ENCODE data around the gene CDK14.

Gene CDK14

GRCh38 chr7:91157579-91158320 is 561.6 kb downstream of the CDK14 start:
- Histone ChIP-seq H3K4me1 (ENCODE audit: insufficient read depth, low read length, severe bottlenecking) (no peaks in the 10 kb centered on the region), H3K9me3 (ENCODE audit: low read length) (no peaks in the 10 kb centered on the region), H4K20me1 (ENCODE audit: insufficient read depth, low read length) (no peaks in the 10 kb centered on the region), H3K36me3 (ENCODE audit: insufficient read depth, low read length) (peaks cover 5% of the 10 kb centered on the region; the same call in 1 of the 2 replicates), H3K27me3 (ENCODE audit: insufficient read depth, low read length) (no peaks in the 10 kb centered on the region), H3K9me2 (ENCODE audit: low read depth, low read length) (no peaks in the 10 kb centered on the region), H2AFZ (ENCODE audit: low read length) (no peak overlapping the region), H3K79me2 (ENCODE audit: insufficient read depth, low read length) (no peaks in the 10 kb centered on the region), H3K4me3 (ENCODE audit: low read depth, low read length, poor library complexity, severe bottlenecking) (no peak overlapping the region), H3K27ac (ENCODE audit: low read depth, low read length, poor library complexity, severe bottlenecking) (no peak overlapping the region), H3F3A (ENCODE audit: insufficient read depth, low read length) (no peaks in the 10 kb centered on the region), H3K9ac (ENCODE audit: low read length) (no peak overlapping the region), H3K4me2 (ENCODE audit: low read length) (no peak overlapping the region)
- TF ChIP-seq CTCF (IDR thresholded peaks at IDR 0.05; ENCODE audit: low read length) (no peak), EZH2 (IDR thresholded peaks at IDR 0.05; ENCODE audit: borderline replicate concordance, low read length) (no peak)

- TF ChIP-seq CTCF (IDR thresholded peaks at IDR 0.05; ENCODE audit: low read length), result no peak
- no peak for TF ChIP-seq EZH2 (IDR thresholded peaks at IDR 0.05; ENCODE audit: borderline replicate concordance, low read length)
- Histone ChIP-seq H4K20me1 (ENCODE audit: insufficient read depth, low read length) (no peaks in the 10 kb centered on the region), H2AFZ (ENCODE audit: low read length) (no peak overlapping the region), H3K79me2 (ENCODE audit: insufficient read depth, low read length) (no peaks in the 10 kb centered on the region), H3K27me3 (ENCODE audit: insufficient read depth, low read length) (no peaks in the 10 kb centered on the region), H3K9ac (ENCODE audit: low read length) (no peak overlapping the region), H3K9me2 (ENCODE audit: low read depth, low read length) (no peaks in the 10 kb centered on the region), H3K4me1 (ENCODE audit: insufficient read depth, low read length, severe bottlenecking) (peaks cover 29% of the 10 kb centered on the region), H3K27ac (ENCODE audit: low read depth, low read length, poor library complexity, severe bottlenecking) (no peak overlapping the region), H3K4me3 (ENCODE audit: low read depth, low read length, poor library complexity, severe bottlenecking) (no peak overlapping the region), H3K9me3 (ENCODE audit: low read length) (no peaks in the 10 kb centered on the region), H3K4me2 (ENCODE audit: low read length) (no peak overlapping the region), H3F3A (ENCODE audit: insufficient read depth, low read length) (no peaks in the 10 kb centered on the region), H3K36me3 (ENCODE audit: insufficient read depth, low read length) (peaks cover 2% of the 10 kb centered on the region; the same call in 1 of the 2 replicates)
Observed at GRCh38 chr7:91162436-91162835, 566.3 kb downstream of the CDK14 start.

- Histone ChIP-seq H3K36me3 (ENCODE audit: insufficient read depth, low read length) (no peaks in the 10 kb centered on the region), H3K9me2 (ENCODE audit: low read depth, low read length) (no peaks in the 10 kb centered on the region), H3K79me2 (ENCODE audit: insufficient read depth, low read length) (no peaks in the 10 kb centered on the region), H3F3A (ENCODE audit: insufficient read depth, low read length) (no peaks in the 10 kb centered on the region), H3K27me3 (ENCODE audit: insufficient read depth, low read length) (no peaks in the 10 kb centered on the region), H3K4me3 (ENCODE audit: low read depth, low read length, poor library complexity, severe bottlenecking) (no peak overlapping the region), H3K9ac (ENCODE audit: low read length) (peak overlapping the region; percentile 25; the same call in 1 of the 2 replicates), H4K20me1 (ENCODE audit: insufficient read depth, low read length) (no peaks in the 10 kb centered on the region), H3K27ac (ENCODE audit: low read depth, low read length, poor library complexity, severe bottlenecking) (peak overlapping the region; percentile 80), H3K4me1 (ENCODE audit: insufficient read depth, low read length, severe bottlenecking) (peaks cover 29% of the 10 kb centered on the region), H3K4me2 (ENCODE audit: low read length) (peak overlapping the region; percentile 42; the same call in 1 of the 2 replicates), H3K9me3 (ENCODE audit: low read length) (no peaks in the 10 kb centered on the region), H2AFZ (ENCODE audit: low read length) (no peak overlapping the region)
- no peak for TF ChIP-seq CTCF (IDR thresholded peaks at IDR 0.05; ENCODE audit: low read length)
- TF ChIP-seq EZH2 (IDR thresholded peaks at IDR 0.05; ENCODE audit: borderline replicate concordance, low read length), result no peak
Observed at GRCh38 chr7:91164506-91164905, 568.4 kb downstream of the CDK14 start.
